Measurements from ENCODE around the gene NGB.

DNA sequence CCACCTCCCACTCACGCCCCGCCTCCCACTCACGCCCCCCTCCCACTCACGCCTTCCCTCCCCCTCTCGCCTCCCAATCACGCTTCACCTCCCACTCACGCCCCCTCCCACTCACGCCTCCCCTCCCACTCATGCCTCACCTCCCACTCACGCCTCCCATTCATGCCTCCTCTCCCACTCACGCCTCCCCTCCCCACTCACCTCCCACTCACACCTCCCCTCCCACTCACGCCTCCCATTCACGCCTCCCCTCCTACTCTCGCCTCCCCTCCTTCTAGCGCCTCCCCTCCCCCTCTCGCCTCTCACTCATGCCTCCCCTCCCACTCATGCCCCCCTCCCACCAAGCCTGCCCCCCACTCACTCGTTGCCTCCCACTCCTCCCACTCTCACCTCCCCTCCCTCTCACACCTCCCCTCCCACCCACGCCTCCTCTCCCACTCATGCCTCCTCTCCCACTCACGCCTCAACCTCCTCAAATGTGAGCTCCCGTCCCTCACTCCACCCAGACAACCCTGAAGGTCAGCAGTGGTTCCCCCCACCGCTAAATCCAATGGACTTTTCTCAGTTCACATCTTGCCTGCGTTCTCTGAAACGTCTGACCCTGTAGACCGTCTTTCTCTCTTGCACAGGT, 49.6 kb downstream of the NGB start:
- TF ChIP-seq, protein P1, sequence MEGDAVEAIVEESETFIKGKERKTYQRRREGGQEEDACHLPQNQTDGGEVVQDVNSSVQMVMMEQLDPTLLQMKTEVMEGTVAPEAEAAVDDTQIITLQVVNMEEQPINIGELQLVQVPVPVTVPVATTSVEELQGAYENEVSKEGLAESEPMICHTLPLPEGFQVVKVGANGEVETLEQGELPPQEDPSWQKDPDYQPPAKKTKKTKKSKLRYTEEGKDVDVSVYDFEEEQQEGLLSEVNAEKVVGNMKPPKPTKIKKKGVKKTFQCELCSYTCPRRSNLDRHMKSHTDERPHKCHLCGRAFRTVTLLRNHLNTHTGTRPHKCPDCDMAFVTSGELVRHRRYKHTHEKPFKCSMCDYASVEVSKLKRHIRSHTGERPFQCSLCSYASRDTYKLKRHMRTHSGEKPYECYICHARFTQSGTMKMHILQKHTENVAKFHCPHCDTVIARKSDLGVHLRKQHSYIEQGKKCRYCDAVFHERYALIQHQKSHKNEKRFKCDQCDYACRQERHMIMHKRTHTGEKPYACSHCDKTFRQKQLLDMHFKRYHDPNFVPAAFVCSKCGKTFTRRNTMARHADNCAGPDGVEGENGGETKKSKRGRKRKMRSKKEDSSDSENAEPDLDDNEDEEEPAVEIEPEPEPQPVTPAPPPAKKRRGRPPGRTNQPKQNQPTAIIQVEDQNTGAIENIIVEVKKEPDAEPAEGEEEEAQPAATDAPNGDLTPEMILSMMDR (IDR thresholded peaks at IDR 0.05; ENCODE audit: insufficient read depth, low read length): no peak
- TF ChIP-seq POLR2AphosphoS5 (IDR thresholded peaks at IDR 0.05; ENCODE audit: low read depth) (no peak), GABPA (IDR thresholded peaks at IDR 0.05; ENCODE audit: low read depth) (no peak)
- TF ChIP-seq, protein P2, sequence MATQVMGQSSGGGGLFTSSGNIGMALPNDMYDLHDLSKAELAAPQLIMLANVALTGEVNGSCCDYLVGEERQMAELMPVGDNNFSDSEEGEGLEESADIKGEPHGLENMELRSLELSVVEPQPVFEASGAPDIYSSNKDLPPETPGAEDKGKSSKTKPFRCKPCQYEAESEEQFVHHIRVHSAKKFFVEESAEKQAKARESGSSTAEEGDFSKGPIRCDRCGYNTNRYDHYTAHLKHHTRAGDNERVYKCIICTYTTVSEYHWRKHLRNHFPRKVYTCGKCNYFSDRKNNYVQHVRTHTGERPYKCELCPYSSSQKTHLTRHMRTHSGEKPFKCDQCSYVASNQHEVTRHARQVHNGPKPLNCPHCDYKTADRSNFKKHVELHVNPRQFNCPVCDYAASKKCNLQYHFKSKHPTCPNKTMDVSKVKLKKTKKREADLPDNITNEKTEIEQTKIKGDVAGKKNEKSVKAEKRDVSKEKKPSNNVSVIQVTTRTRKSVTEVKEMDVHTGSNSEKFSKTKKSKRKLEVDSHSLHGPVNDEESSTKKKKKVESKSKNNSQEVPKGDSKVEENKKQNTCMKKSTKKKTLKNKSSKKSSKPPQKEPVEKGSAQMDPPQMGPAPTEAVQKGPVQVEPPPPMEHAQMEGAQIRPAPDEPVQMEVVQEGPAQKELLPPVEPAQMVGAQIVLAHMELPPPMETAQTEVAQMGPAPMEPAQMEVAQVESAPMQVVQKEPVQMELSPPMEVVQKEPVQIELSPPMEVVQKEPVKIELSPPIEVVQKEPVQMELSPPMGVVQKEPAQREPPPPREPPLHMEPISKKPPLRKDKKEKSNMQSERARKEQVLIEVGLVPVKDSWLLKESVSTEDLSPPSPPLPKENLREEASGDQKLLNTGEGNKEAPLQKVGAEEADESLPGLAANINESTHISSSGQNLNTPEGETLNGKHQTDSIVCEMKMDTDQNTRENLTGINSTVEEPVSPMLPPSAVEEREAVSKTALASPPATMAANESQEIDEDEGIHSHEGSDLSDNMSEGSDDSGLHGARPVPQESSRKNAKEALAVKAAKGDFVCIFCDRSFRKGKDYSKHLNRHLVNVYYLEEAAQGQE (IDR thresholded peaks at IDR 0.05; ENCODE audit: insufficient replicate concordance, low read depth): no peak
